Nephron progenitor cell (in vitro differentiated cells): ENCODE measurements around the gene LMAN2L.

ENCODE experiments used
- DNase-seq: peaks from one replicate; pipeline ENCODE4 v3.0.0; 2021
- H3K27ac Mint-ChIP-seq: 2 replicates; pipeline ENCODE4 v1.8.0; 2021; ENCODE audit warnings: mild to moderate bottlenecking, moderate library complexity, mixed read lengths
- H3K27me3 Mint-ChIP-seq: 2 replicates; pipeline ENCODE4 v1.8.0; 2021; ENCODE audit warnings: mild to moderate bottlenecking, low read depth, mixed read lengths; ENCODE audit not compliant: poor library complexity
- H3K36me3 Mint-ChIP-seq: 2 replicates; pipeline ENCODE4 v1.8.0; 2021; ENCODE audit warnings: low read depth, mixed read lengths
- H3K4me1 Mint-ChIP-seq: 2 replicates; pipeline ENCODE4 v1.8.0; 2021; ENCODE audit warnings: mixed read lengths
- H3K4me3 Mint-ChIP-seq: 2 replicates; pipeline ENCODE4 v1.8.0; 2021; ENCODE audit warnings: mild to moderate bottlenecking, moderate library complexity, mixed read lengths
- H3K9me3 Mint-ChIP-seq: 2 replicates; pipeline ENCODE4 v1.8.0; 2021; ENCODE audit warnings: mild to moderate bottlenecking, moderate library complexity, mixed read lengths
- CTCF ChIP-seq: fragments of 200-600 bp; sonication (generic); IDR thresholded peaks from 2 replicates; pipeline ENCODE4 v1.5.0; 2021; ENCODE audit warnings: antibody characterized with exemption

Gene LMAN2L

DNA sequence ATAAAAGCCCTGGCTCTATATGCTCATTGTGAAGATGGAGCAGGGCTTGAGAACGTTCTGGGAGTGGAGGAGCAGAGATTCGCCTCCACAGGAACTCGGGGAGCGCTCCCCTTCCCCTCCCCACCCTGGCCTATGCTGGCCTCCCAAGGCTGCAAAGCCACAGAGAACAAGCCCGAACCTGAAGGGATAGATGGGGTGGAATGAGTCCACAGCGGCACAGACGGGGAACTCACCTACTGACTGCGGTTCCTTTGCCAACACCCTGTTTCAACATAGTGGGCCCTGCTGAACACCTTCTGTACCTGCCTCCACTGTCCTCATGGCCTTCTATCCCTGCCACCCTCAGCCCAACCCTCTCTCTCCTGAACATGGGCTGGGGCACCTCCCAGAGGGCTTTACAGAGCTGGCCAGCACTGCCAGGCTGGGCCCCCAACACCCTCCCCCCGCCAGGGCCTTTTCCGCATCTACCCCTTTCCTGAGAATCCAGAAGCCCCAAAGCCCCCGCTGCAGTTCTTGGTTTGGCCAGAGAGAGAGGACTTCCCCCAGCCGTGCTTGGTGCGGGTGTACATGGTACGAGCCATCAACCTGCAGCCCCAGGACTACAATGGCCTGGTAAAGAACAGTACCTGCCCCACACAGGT lies 41.5 kb downstream of the LMAN2L start:
- peaks cover 26% of the 10 kb centered on the region for H3K4me1 Mint-ChIP-seq
- H3K27ac Mint-ChIP-seq: no peak overlapping the region
- no peaks in the 10 kb centered on the region for H3K27me3 Mint-ChIP-seq
- H3K36me3 Mint-ChIP-seq: peaks cover 12% of the 10 kb centered on the region
- H3K4me3 Mint-ChIP-seq: no peak overlapping the region
- no peak for TF ChIP-seq CTCF
- no peaks in the 10 kb centered on the region for H3K9me3 Mint-ChIP-seq
- no peak for DNase-seq

- Mint-ChIP-seq H3K27me3 (no peaks in the 10 kb centered on the region), H3K4me3 (no peak overlapping the region), H3K36me3 (peaks cover 6% of the 10 kb centered on the region), H3K4me1 (peaks cover 28% of the 10 kb centered on the region), H3K27ac (no peak overlapping the region), H3K9me3 (no peaks in the 10 kb centered on the region)
- TF ChIP-seq CTCF: no peak
- DNase-seq: no peak
These were observed 42.4 kb downstream of the LMAN2L start for GRCh38 chr2:96697476-96697875.

GRCh38 chr2:96695602-96696001 lies 44.3 kb downstream of the LMAN2L start:
- Mint-ChIP-seq H3K9me3 (no peaks in the 10 kb centered on the region), H3K27ac (peak overlapping the region; percentile 88), H3K4me1 (peaks cover 32% of the 10 kb centered on the region), H3K36me3 (no peaks in the 10 kb centered on the region), H3K27me3 (no peaks in the 10 kb centered on the region), H3K4me3 (no peak overlapping the region)
- TF ChIP-seq CTCF: no peak
- DNase-seq: no peak

- H3K4me1 Mint-ChIP-seq: peaks cover 32% of the 10 kb centered on the region
- no peak overlapping the region for H3K4me3 Mint-ChIP-seq
- no peaks in the 10 kb centered on the region for H3K9me3 Mint-ChIP-seq
- no peak for DNase-seq
- H3K36me3 Mint-ChIP-seq: no peaks in the 10 kb centered on the region
- no peak overlapping the region for H3K27ac Mint-ChIP-seq
- TF ChIP-seq CTCF: no peak
- no peaks in the 10 kb centered on the region for H3K27me3 Mint-ChIP-seq
These were observed 44.9 kb downstream of the LMAN2L start for GRCh38 chr2:96694816-96695455.

GRCh38 chr2:96694279-96694678 lies 45.6 kb downstream of the LMAN2L start:
- Mint-ChIP-seq H3K4me1 (peaks cover 26% of the 10 kb centered on the region), H3K27ac (peak overlapping the region; percentile 55), H3K27me3 (no peaks in the 10 kb centered on the region), H3K9me3 (no peaks in the 10 kb centered on the region), H3K4me3 (no peak overlapping the region), H3K36me3 (no peaks in the 10 kb centered on the region)
- no peak for DNase-seq
- no peak for TF ChIP-seq CTCF
